Activated T-cell treated with anti-CD3 and anti-CD28 coated beads, Interleukin-2, amount 50 U/mL, for 24 hours (primary cell): ENCODE results near the gene HMGN4.
A peak's percentile ranks its signal among the peaks of the same experiment; 100 is the strongest.
"Not testable (repeated sequence)": the region's sequence is repeated elsewhere in the genome, so short reads cannot be mapped to it uniquely, and the experiment has no call there.

Source experiments
- DNase-seq: peaks from one replicate; pipeline ENCODE4 v3.0.0-alpha.2; 2020
- H3K27ac Mint-ChIP-seq: 2 replicates; pipeline ENCODE4 v1.8.0; 2020; ENCODE audit warnings: mild to moderate bottlenecking, mixed read lengths
- H3K27me3 Mint-ChIP-seq: 2 replicates; pipeline ENCODE4 v1.8.0; 2020; ENCODE audit warnings: mixed read lengths
- H3K36me3 Mint-ChIP-seq: 2 replicates; pipeline ENCODE4 v1.8.0; 2020; ENCODE audit warnings: low read depth, mixed read lengths
- H3K4me1 Mint-ChIP-seq: 2 replicates; pipeline ENCODE4 v1.8.0; 2020; ENCODE audit warnings: low read depth, mixed read lengths
- H3K4me3 Mint-ChIP-seq: 2 replicates; pipeline ENCODE4 v1.8.0; 2020; ENCODE audit warnings: mild to moderate bottlenecking, moderate library complexity, mixed read lengths
- H3K9me3 Mint-ChIP-seq: 2 replicates; pipeline ENCODE4 v1.8.0; 2020; ENCODE audit warnings: mixed read lengths

The HMGN4 gene

GRCh38 chr6:26516481-26517427, 21.4 kb upstream of the HMGN4 start:
- H3K27me3 Mint-ChIP-seq, result no peaks in the 10 kb centered on the region
- DNase-seq, result no peak
- H3K9me3 Mint-ChIP-seq, result no peaks in the 10 kb centered on the region
- H3K4me1 Mint-ChIP-seq, result peaks cover 14% of the 10 kb centered on the region
- H3K4me3 Mint-ChIP-seq, result no peak overlapping the region
- no peaks in the 10 kb centered on the region for H3K36me3 Mint-ChIP-seq
- no peak overlapping the region for H3K27ac Mint-ChIP-seq

- Mint-ChIP-seq H3K9me3 (no peaks in the 10 kb centered on the region), H3K27me3 (no peaks in the 10 kb centered on the region), H3K36me3 (peaks cover 2% of the 10 kb centered on the region), H3K27ac (no peak overlapping the region), H3K4me3 (no peak overlapping the region), H3K4me1 (peaks cover 37% of the 10 kb centered on the region)
- no peak for DNase-seq
Observed at GRCh38 chr6:26519359-26519758, 18.8 kb upstream of the HMGN4 start.

GRCh38 chr6:26520237-26520849, 17.8 kb upstream of the HMGN4 start:
- peak overlapping the region; percentile 72 for H3K4me3 Mint-ChIP-seq
- peaks cover 41% of the 10 kb centered on the region for H3K4me1 Mint-ChIP-seq
- DNase-seq, result no peak
- H3K27ac Mint-ChIP-seq, result peak overlapping the region; percentile 90
- H3K9me3 Mint-ChIP-seq, result no peaks in the 10 kb centered on the region
- H3K27me3 Mint-ChIP-seq, result no peaks in the 10 kb centered on the region
- peaks cover 2% of the 10 kb centered on the region for H3K36me3 Mint-ChIP-seq

- Mint-ChIP-seq H3K4me1 (peaks cover 41% of the 10 kb centered on the region), H3K27ac (peak overlapping the region; percentile 98), H3K4me3 (peak overlapping the region; percentile 80), H3K36me3 (peaks cover 2% of the 10 kb centered on the region), H3K27me3 (no peaks in the 10 kb centered on the region), H3K9me3 (no peaks in the 10 kb centered on the region)
- peak; percentile 90 for DNase-seq
Observed at GRCh38 chr6:26520850-26521599, 17.1 kb upstream of the HMGN4 start.

- Mint-ChIP-seq H3K36me3 (peaks cover 2% of the 10 kb centered on the region), H3K4me1 (peaks cover 41% of the 10 kb centered on the region), H3K27ac (peak overlapping the region; percentile 98), H3K9me3 (no peaks in the 10 kb centered on the region), H3K27me3 (no peaks in the 10 kb centered on the region), H3K4me3 (peak overlapping the region; percentile 80)
- DNase-seq, result peak; percentile 87
Observed at GRCh38 chr6:26521600-26522391, 16.4 kb upstream of the HMGN4 start.

GRCh38 chr6:26522486-26523228, 15.5 kb upstream of the HMGN4 start:
- DNase-seq, H3K27me3 Mint-ChIP-seq, H3K36me3 Mint-ChIP-seq, H3K9me3 Mint-ChIP-seq: not testable (repeated sequence)
- Mint-ChIP-seq H3K4me1 (peaks cover 41% of the 10 kb centered on the region), H3K27ac (peak overlapping the region; percentile 98), H3K4me3 (peak overlapping the region; percentile 80)

GRCh38 chr6:26524314-26524713, 13.9 kb upstream of the HMGN4 start:
- not testable (repeated sequence) for H3K36me3 Mint-ChIP-seq, DNase-seq, H3K27me3 Mint-ChIP-seq, H3K4me3 Mint-ChIP-seq, H3K9me3 Mint-ChIP-seq, H3K27ac Mint-ChIP-seq
- peaks cover 44% of the 10 kb centered on the region for H3K4me1 Mint-ChIP-seq

GRCh38 chr6:26524722-26525370, 13.3 kb upstream of the HMGN4 start:
- no peak for DNase-seq
- peaks cover 2% of the 10 kb centered on the region for H3K36me3 Mint-ChIP-seq
- H3K27me3 Mint-ChIP-seq, result no peaks in the 10 kb centered on the region
- H3K27ac Mint-ChIP-seq, result no peak overlapping the region
- H3K4me3 Mint-ChIP-seq, result no peak overlapping the region
- no peaks in the 10 kb centered on the region for H3K9me3 Mint-ChIP-seq
- peaks cover 46% of the 10 kb centered on the region for H3K4me1 Mint-ChIP-seq

- Mint-ChIP-seq H3K36me3 (peaks cover 2% of the 10 kb centered on the region), H3K27me3 (no peaks in the 10 kb centered on the region), H3K4me1 (peaks cover 40% of the 10 kb centered on the region), H3K9me3 (no peaks in the 10 kb centered on the region), H3K27ac (no peak overlapping the region), H3K4me3 (no peak overlapping the region)
- DNase-seq, result no peak
Observed at GRCh38 chr6:26525838-26526237, 12.3 kb upstream of the HMGN4 start.

- Mint-ChIP-seq H3K4me3 (no peak overlapping the region), H3K9me3 (no peaks in the 10 kb centered on the region), H3K27me3 (no peaks in the 10 kb centered on the region), H3K27ac (no peak overlapping the region), H3K4me1 (peaks cover 42% of the 10 kb centered on the region), H3K36me3 (peaks cover 2% of the 10 kb centered on the region)
- DNase-seq, result no peak
Observed at GRCh38 chr6:26526928-26527327, 11.2 kb upstream of the HMGN4 start.

- Mint-ChIP-seq H3K27me3 (no peaks in the 10 kb centered on the region), H3K4me3 (no peak overlapping the region), H3K9me3 (no peaks in the 10 kb centered on the region), H3K36me3 (peaks cover 4% of the 10 kb centered on the region), H3K4me1 (peaks cover 40% of the 10 kb centered on the region), H3K27ac (no peak overlapping the region)
- no peak for DNase-seq
Observed at GRCh38 chr6:26530203-26530602, 8.0 kb upstream of the HMGN4 start.

- Mint-ChIP-seq H3K9me3 (no peaks in the 10 kb centered on the region), H3K36me3 (peaks cover 4% of the 10 kb centered on the region), H3K27ac (peak overlapping the region; percentile 95), H3K4me1 (peaks cover 49% of the 10 kb centered on the region), H3K27me3 (no peaks in the 10 kb centered on the region), H3K4me3 (no peak overlapping the region)
- no peak for DNase-seq
Observed at GRCh38 chr6:26531897-26532296, 6.3 kb upstream of the HMGN4 start.
